ENCODE measurements around the gene KLHL3. TPM values are rescaled to one million over a fixed set of nuclear protein-coding genes. Genes with fewer than 3 reads are reported as not detected.

Gene KLHL3
- total and polyA plus RNA-seq, 9 of the 15 experiments (the other 6 are each of a cell fraction or from before 2014, with no cell fraction given), result under 0.01 to 1.5 (median 0.22) TPM

- BruUV-seq (replicated peaks), result no TSS peak
- H3K79me2 ChIP-seq (ENCODE audit: control insufficient read depth, insufficient read depth, low read length), result no peaks in the 10 kb centered on the region
- no peak overlapping the region for H3K9ac ChIP-seq (ENCODE audit: insufficient read depth in 1 of 2, low read depth in 2 of 2, low read length in 2 of 2)
- ATAC-seq (no peak), DNase-seq (ENCODE audit: extremely low read depth in 1 of 4, low spot score in 3 of 4) (no peak), FAIRE-seq (no peak)
- no peaks in the 10 kb centered on the region for H3K4me1 ChIP-seq (replicated peaks in 1 of 2; ENCODE audit: control insufficient read depth in 2 of 2, insufficient read depth in 2 of 2, low read length in 2 of 2)
- no peaks in the 10 kb centered on the region for H3K36me3 ChIP-seq (ENCODE audit: control insufficient read depth, insufficient read depth, low read length)
- no peak overlapping the region for H3K4me2 ChIP-seq (ENCODE audit: insufficient read depth, low read length)
- H3K27me3 ChIP-seq (ENCODE audit: control insufficient read depth in 2 of 2, insufficient read depth in 2 of 2, low read length in 2 of 2), result peaks cover 0 to 33% of the 10 kb centered on the region in 2 experiments; a peak in 3 of 5 replicates
- H4K20me1 ChIP-seq (replicated peaks; ENCODE audit: control insufficient read depth, insufficient read depth, low read length), result no peaks in the 10 kb centered on the region; the same call in 1 of the 2 replicates
- intact Hi-C loops (cut with micrococcal nuclease), result no loop called here
- no peak overlapping the region for H2AFZ ChIP-seq (ENCODE audit: low read depth, low read length)
- POLR2A ChIA-PET, result no interaction called here
- in situ Hi-C loops (cut with MboI), result no loop called here
- no peak overlapping the region for H3K4me3 ChIP-seq
- CTCF ChIA-PET (ENCODE audit: low intra/inter-chr PET ratio), result no interaction called here
- H3K27ac ChIP-seq (ENCODE audit: extremely low read depth, low read depth, low read length), result no peak overlapping the region
- no peaks in the 10 kb centered on the region for H3K9me3 ChIP-seq (replicated peaks; ENCODE audit: control insufficient read depth, insufficient read depth, low read depth, low read length)
- H3K9me1 ChIP-seq (ENCODE audit: control insufficient read depth, insufficient read depth, low read length), result no peaks in the 10 kb centered on the region
- 0% methylated on average over 6 of the region's 6 CpGs for WGBS (ENCODE audit: insufficient coverage, low coverage, missing lambda C conversion rate)
- TF ChIP-seq ARID1B (IDR thresholded peaks at IDR 0.05) (no peak), EHMT2 (IDR thresholded peaks at IDR 0.05) (no peak), FOXJ3 (CRISPR knock-in tag; IDR thresholded peaks at IDR 0.05) (no peak), ETS1 (conservative IDR thresholded peaks at IDR 0.05; ENCODE audit: control insufficient read depth, low read depth, low read length) (no peak), ELF4 (CRISPR knock-in tag; IDR thresholded peaks at IDR 0.05) (no peak), ZNF354B (CRISPR knock-in tag; IDR thresholded peaks at IDR 0.05) (no peak), GTF3C2 (IDR thresholded peaks at IDR 0.05; ENCODE audit: borderline replicate concordance, extremely low read depth, insufficient read length) (no peak), SMAD4 (CRISPR knock-in tag; conservative IDR thresholded peaks at IDR 0.05) (no peak), ZBTB40 (IDR thresholded peaks at IDR 0.05) (no peak), ZBTB40 (CRISPR knock-in tag; IDR thresholded peaks at IDR 0.05) (no peak), ZBED1 (IDR thresholded peaks at IDR 0.05) (no peak), BCOR (IDR thresholded peaks at IDR 0.05) (no peak)
Observed at GRCh38 chr5:137598399-137598798, 137.5 kb downstream of the KLHL3 start.
